NCI-H2107 (cell line): ENCODE measurements around the gene NHP2.
A peak's percentile ranks its signal among the peaks of the same experiment; 100 is the strongest.
"Not testable (repeated sequence)": the region's sequence is repeated elsewhere in the genome, so short reads cannot be mapped to it uniquely, and the experiment has no call there.

ENCODE experiments used
- DNase-seq: peaks from one replicate; lab custom pipeline; 2025; lab: John Stamatoyannopoulos, UW

The NHP2 gene

DNA sequence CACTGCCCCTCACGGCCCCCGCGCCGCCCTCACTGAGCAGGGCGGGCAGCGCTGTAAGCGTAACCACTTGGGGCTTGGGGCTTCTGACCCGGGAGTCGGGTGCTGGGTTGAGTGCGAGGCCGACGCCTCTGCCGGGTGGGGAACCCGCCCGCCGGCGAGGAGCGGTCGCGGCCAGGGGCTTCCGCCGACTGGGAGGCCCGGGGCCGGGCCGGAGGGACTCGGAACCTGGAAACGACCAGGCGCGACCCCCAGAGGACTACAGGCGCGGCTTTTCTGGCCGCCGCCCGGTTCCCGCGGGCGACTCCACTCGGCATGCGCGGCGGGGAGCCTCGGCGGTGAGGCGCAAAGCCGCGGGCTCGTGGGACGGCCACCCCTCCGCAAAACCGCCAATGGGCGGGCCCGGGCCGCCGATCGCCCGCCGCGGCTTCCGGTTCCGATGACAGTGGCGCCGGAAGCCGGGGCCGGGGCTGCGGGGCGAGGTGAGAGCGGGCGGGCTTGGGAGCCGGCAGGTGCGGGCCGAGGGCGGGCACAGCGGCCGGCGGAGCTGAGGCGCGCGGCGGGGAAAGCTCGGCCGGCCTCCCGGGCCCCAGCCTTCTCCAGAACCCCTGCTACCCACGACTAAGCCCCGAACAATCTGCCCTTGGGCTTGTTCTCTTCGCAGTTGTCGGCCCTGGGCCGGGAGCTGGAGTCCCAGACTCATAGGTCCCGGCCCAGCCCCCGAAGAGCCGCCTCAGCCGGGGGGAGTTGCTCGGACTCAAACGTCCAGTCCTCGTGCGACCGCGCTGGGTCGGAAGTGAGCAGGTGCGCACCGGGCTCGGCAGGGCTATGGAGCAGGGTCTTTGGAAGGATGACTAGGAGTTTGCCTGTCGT, 22.9 kb downstream of the NHP2 start, which contains the start of gene RMND5B:
Gene RMND5B, plus strand, starts transcription at position 439 of the 870 bp plus-strand sequence. CDS start 7,106 bp downstream, outside the sequence.
- DNase-seq = peak; percentile 59

DNA sequence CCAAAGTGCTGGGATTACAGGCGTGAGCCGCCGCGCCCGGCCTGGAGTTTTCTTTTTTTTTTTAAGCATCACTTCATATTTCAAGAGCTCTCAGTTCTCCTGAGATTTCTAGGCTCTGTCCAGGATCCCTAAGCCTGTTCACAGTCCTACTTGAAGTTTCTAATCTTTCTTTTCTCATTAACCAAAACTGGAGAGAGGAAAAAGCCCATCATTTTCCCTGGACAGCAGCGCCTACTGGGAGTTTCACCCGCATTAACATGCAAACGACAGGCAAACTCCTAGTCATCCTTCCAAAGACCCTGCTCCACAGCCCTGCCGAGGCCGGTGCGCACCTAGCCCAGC, 23.5 kb downstream of the NHP2 start:
- DNase-seq = not testable (repeated sequence)

DNA sequence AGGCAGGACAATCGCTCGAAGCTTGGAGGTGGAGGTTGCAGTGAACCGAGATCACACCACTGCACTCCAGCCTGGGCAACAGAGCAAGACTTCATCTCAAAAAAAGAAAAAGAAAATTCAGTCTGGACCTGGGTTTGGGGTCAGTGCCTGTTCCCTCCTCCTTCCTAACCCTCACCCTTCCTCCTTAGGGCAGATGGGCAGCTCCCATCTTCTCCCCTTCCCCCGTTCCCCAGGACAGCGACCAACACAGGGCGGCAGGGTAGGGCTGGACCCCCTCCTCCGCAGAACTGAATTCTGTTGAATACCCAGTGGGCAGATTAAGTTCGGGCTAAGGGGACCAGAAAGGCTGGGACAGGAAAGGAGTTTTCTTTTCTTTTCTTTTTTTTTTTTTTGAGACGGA, 24.4 kb downstream of the NHP2 start:
- DNase-seq = no peak

DNA sequence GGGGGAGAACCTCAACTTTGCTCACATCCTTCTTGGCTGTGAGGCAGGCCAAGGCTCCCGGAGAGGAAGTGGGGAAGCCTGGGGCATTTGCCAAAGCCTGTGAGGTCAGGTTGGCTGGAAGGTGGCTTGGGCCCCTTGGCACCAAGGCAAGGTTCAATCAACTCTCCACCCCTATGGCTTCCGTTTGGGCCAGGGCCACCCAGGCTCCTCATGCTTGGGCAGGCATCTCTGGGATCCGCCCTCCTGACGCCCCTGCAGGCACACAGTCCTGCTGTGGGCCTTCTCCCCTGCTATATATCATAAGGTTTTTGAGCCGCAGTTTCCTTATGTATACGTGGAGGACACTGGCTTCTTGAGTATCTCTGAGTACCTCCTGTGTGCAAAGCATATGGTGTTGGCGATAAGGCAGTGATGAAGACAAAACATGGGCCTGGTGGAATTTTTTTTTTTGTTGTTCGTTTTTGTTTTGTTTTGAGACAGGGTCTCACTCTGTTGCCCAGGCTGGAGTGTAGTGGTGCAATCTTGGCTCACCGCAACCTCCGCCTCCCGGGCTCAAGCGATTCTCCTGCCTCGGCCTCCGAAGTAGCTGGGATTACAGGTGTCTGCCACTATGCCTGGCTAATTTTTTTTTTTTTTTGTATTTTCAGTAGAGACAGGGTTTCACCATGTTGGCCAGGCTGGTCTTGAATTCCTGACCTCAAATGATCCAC, 26.2 kb downstream of the NHP2 start:
- DNase-seq = not testable (repeated sequence)

DNA sequence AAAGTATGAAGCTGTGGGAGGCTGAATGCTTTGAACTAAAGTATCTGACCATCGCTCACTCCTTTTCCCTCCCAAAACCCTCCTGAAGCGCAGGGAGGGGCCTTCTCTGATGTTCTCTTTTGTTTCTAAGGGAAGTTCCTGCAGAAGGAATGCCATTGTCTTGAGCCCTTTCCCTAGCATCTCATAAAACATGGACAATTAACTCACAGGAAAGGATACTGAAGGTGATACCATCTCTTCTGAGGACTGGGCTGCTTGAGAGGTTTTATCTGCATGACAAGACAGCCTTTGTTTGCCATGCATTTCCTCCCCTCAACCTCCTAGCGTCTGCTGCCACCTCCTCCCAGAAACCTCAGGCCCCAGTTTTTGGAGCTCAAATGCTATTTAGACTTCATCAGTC, 27.1 kb downstream of the NHP2 start:
- no peak for DNase-seq

DNA sequence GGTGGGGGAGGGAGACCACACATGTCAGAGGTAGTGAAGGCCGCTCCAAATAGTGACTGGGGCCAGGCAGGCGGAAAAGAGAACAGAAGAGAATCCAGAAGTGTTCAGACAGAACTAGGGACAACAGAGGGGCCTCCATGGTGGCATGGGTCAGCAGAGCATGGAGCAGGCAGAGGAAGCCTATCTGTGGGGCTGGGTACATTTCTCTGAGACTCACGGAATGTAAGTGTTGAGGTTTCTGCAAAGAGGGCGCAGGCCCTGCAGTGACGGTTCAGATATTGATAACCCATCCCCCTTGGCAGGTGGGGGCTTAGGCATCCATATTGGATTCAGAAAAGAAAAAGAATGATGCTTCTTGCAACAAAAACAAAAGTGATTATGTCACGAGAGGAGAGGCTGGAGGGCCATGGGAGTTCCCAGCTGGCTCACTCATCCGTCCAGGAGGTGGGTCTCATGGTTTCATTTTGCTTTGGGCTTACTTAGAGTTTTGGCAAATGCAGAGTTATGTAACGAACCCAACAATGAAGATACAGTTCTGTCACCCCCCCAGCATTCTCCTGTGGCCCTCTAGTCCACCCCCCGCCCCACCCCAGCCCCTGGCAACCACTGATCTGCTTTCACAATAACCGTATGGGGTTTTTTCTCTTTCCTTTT, 28.3 kb downstream of the NHP2 start:
- no peak for DNase-seq

DNA sequence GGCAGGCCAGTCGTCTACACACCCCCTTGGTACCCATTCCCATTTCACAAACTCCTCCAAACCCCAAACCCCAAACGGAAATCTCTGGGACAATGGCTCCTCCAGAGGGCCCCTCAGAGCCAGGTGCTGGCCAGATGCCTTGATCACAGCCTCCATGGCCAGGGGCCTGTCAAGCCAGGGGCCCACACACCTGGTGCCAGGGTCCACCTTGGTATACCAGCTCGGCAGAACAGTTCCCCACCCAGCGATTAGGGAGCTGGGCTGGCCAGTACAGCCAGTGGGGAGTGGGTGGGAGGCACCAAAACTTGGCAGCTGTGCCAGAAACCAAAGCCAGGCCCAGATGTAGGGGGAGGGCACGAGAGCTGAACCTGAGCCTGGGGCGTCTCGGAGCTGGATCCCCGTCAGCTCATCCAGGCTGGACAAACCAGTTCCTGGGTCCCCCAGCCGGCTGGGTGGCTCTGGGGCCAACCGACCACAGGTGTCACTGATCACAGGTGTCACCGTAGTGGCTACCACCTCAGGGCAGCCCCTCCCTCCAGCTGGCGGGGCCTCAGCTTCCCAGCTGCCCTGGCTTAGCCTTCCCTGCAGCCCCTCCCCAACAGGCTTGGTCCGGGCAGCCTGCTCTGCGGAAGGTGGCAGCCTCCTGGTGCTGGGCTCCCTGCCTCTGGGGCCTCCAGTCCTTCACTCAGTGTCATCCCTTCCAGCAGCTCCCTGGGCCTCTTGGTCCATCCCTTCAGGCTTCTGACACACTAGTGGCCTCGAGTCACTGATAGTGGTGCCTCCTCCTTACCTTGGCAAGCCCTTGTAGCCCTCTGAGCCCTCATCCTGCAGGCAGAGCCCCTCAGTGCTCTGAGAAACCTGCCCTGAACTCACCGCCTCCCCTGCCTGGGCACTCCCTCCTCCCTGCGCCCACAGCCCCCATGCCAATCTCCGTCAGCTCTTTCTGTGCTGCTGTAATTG, 29.4 kb downstream of the NHP2 start:
- no peak for DNase-seq

DNA sequence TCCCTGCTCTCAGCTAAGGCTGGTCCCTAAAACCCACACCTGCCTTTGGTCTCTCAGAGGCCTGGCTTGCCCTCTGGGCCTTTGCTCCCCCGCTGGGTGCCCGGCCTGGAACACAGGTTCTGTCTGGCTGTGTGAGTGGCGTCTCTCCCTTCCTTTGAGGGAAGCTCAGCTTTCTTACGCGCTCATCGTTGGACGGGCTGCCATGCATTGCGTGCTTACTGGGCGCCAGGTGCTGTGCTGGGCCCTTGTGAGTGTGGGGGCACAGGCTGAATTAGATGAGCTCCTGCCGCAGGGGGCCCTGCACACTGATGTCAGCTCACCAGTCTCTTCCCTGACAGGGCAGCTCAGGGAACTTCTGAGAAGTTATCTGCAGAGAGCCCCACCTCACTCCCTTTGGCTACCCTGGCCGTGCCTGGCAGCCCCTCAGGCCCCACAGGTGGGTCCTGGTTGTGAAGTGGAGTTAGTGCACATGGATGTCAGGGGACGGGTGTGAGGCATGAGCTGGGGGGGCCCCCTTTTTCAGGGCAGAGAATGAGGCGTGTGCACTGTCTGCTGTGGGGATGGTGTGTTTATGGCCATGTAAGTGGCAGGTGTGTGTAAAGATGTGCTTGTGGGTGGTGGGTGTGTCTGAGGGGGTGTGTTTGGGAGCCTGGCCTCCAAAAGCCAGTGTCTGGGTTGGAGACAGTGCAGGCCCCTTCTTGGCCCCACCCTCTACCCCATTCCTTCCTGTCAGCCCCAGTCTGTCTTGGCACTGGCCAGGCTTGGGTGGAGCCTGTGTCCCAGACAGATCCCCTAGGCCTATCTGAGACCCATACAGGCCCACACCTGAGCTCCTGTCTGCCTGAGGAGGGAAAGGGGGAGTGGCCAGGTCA, 30.4 kb downstream of the NHP2 start:
- DNase-seq = no peak

DNA sequence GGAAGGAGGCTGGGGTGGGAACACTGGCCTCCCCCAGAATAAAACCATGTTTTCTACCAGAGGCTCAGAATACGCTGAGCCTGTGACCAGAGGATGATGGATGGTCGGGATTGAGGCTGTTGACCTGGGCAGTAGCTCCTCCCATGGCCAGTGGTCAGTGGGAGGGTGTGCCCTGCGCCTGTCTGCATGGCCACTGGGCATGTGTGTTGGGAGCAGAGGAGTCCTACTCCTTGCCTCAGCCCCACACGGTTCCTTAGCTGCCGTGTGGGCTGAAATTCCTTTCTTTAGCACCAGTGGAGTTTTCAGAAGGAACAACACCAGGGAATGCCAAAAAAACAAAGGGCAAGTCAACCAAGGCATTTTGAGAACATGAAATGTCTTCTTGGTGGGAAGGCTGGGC, 31.3 kb downstream of the NHP2 start:
- no peak for DNase-seq

DNA sequence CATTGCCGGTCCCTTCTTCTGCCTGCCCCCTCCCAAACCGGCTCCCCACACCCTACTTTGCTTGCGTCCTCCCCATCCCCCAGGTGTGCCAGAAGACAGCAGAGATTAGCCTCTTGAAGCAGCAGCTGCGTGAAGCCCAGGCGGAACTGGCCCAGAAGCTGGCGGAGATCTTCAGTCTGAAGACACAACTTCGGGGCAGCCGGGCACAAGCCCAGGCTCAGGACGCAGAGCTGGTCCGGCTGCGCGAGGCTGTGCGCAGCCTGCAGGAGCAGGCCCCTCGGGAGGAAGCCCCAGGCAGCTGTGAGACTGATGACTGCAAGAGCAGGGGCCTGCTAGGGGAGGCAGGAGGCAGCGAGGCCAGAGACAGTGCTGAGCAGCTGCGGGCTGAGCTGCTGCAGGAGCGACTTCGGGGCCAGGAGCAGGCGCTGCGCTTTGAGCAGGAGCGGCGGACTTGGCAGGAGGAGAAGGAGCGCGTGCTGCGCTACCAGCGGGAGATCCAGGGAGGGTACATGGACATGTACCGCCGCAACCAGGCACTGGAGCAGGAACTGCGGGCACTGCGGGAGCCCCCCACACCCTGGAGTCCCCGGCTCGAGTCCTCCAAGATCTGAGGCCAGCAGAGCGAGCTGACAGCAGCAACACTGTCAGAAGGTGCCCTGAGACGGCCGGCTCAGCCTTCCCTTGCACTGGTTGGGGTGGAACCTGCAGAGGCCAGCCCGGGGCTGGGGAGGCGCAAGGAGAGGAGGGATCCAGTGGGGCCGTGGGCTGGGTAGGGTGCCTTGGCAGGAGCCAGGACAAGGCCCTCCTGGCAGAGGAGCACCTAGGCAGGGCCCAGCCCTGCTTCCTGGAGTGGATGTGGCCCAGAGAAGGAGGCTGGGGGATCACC, 32.1 kb downstream of the NHP2 start:
- DNase-seq = no peak

DNA sequence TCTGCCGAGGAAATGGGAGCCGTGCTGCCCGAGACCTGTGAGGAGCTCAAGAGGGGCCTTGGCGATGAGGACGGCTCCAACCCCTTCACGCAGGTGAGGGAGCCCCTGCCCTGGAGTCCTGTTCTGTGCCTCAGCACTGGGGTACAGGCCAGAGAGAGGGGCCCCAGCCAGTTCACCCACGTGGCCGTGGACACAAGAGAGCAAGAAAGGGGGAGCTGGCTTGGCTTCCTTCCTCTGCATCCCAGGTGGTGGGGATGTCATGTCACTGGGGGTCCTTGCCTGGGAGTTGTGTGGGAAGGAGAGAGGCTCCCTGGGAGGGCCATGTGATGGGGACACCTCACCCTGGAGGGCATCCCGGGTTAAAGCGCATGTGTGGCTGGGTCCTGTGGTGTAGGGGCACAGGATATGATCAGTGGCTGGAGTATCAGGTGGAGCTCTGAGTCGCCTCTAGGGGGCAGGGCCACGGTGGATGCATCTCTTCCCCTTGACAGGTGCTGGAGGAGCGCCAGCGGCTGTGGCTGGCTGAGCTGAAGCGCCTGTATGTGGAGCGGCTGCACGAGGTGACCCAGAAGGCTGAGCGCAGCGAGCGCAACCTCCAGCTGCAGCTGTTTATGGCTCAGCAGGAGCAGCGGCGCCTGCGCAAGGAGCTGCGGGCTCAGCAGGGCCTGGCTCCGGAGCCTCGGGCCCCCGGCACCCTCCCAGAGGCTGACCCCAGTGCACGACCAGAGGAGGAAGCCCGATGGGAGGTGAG, 32.9 kb downstream of the NHP2 start:
- DNase-seq = peak; percentile 72

DNA sequence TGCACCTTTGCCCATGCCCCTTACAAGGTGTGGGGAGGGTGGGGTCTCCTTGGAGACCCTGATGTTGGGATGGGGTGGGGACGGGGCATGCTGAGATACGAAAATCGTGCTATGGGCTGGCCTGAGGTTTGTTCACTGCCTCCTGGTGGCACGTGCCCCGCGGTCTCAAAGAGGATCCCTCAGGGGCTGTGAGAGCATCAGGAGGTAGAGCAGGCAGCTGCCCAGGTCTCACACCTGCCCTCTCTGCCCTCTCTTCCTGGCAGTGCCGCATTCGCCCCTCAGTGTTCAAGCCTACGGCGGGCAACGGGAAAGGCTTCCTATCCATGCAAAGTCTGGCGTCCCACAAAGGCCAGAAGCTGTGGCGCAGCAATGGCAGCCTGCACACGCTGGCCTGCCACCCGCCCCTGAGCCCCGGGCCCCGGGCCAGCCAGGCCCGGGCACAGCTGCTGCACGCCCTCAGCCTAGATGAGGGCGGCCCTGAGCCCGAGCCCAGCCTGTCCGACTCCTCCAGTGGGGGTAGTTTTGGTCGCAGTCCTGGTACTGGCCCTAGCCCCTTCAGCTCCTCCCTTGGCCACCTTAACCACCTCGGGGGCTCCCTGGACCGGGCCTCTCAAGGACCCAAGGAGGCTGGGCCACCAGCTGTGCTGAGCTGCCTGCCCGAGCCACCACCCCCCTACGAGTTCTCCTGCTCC, 33.6 kb downstream of the NHP2 start:
- no peak for DNase-seq

DNA sequence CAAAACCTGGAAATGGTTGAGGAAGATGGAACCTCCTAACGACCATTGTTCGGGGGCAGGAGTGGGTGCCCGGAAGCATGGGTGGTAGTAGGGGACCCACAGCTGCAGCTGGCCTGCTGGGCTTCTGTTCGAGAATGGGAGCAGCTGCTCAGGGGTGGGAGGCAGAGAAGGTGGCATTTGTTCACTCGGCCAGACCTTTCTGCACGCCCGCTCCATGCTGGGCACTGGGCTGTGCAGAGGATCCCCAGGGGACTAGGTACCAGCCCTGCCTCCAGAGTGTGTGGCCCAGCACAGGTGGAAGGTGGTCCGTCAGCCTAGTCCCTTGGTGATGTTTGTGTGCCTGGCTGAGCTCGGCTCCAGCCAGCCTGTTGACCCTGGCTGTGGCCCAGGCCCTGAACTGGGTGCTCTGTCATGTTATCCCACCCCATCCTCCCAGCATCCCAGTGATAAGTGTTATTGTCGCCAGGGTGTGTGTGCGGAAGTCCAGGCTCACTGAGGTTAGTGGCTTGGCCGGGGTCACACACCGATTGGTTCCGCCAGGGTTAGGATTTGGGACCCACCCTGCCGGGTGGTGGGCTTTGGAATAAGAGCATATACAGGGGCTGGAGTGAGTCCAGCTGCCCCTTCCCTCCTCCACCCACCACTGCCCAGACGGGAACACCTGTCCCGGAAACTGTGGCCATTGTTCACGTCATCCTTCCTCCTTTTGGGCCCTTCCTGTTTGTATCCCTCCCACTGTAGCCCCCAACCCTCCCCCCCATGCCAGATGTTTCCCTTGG, 35.6 kb downstream of the NHP2 start:
- no peak for DNase-seq

DNA sequence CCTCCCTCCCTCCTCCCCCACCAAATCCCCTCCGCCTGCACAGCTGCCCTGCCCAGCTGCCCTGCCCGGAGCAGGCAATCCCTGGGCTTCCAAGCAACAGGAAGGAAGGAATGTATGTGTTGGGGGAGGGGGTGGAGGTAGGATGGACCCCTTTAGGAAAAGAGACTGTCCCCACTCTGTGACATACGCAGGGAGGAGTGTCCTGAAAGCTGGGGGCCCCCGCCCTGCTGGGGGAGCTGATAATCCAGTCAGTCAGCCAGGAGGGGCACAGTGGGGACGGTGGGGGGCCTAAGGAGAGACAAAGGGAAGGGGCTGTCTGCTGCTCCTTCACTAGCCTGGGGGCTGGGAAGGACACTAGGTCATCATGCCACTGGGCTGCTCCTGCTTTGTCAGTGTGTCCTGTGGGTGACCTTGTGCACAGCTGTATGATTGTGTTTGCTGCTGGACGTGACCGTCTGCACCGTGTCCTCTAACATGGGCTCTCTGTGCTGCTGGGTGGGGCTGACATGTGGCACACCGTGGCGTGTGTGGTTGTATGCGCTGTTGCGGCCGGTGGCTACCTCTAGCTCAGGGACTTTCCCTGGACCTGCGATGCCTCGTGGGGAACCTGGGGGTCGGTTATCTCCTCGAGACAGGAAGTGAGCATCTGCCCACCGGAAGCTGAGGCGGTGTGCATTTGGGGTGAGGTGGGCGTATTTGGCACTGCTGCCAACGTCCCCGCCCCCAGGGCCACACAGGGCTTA, 37.4 kb downstream of the NHP2 start:
- DNase-seq = no peak

DNA sequence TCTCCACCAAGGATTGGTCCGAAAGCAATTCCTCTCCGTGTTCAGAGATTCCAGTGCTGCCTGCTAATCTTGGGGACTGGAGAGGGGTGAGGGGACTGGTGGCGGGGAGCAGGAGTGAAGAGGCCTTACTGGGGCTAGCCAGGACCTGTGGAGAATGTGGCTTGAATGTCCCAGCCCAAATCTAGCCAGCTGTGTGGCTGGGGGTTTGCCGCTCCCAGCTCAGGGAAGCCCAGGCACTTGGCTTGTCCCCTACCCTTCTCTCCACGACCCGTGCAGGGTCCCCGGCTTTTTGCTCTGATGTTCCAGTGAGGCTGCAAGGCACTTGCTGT, 37.9 kb downstream of the NHP2 start:
- DNase-seq = no peak

DNA sequence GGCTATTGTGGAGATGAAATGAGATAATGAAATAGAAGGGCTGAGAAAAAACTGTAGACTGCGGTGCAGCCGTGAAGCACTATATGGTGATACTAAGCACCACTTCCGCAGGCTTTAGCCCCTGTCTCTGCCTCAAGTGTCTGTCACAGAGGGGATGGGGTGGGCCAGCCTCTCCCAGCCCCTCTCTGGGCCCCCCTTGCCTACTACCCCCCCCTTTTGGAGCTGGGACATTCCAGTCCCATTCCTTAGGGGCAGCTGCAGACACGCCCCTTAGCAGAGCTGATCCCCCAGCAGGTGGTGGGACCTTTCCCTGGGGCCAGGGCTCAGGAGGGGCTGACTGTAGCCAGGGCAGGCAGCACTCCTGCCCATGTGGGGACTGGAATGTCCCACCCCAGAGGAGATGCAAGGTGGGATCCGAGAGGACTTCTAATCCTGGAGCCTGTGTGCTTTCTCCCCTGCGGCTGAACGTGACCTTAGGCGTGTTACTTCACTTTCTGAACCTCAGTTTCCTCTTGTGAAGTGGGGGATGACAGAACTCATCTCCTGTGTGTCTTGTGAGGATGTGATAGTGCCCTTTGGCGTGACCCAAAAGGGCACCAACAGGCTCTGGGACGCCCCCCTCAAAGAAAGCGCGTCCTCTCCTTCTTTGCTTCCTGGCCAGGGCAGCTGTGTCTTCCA, 38.4 kb downstream of the NHP2 start:
- DNase-seq = no peak
